GM13977 (cell line): ENCODE measurements around the gene STK24.
"Not testable (repeated sequence)": the region's sequence is repeated elsewhere in the genome, so short reads cannot be mapped to it uniquely, and the experiment has no call there.

Experiments
- DNase-seq: peaks from one replicate; pipeline ENCODE4 v3.0.0; 2012; ENCODE audit warnings: low spot score
- in situ Hi-C: fragments of 300-500 bp; cut with MboI; formaldehyde crosslinking; loops from one replicate; pipeline ENCODE4 v1.12.0; 2022; ENCODE audit warnings: low sequenced_read_pairs, low pct_unique_long_range_greater_than_20kb, mixed read lengths, inconsistent platforms; ENCODE audit not compliant: unreplicated experiment
- TF ChIP-seq, protein P1 (sequence below): IDR thresholded peaks from 2 replicates; pipeline ENCODE4 v1.5.1; 2012; ENCODE audit warnings: mild to moderate bottlenecking, control low read depth; ENCODE audit not compliant: insufficient read depth; ENCODE audit errors: extremely low read depth, missing control alignments

Gene STK24

DNA sequence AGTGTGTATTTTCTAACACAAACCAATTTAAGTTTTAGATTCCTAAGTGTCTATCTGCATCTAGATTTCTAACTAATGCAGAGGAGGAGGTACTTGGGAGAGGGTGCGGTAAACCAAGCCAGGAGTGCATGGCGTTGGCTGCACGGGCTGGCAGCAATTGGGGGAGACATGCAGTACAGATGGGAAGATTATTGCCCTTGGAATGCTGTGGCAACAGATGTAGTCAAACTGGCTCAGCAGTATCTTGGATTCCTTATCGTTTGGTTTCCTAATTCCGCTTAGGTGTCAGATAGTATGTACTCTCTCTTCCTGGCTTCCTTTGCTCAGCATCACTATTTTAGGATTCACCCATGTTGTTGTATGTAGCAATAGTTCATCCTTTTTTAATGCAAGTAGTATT is 29.4 kb upstream of the STK24 start:
- TF ChIP-seq, protein P1, sequence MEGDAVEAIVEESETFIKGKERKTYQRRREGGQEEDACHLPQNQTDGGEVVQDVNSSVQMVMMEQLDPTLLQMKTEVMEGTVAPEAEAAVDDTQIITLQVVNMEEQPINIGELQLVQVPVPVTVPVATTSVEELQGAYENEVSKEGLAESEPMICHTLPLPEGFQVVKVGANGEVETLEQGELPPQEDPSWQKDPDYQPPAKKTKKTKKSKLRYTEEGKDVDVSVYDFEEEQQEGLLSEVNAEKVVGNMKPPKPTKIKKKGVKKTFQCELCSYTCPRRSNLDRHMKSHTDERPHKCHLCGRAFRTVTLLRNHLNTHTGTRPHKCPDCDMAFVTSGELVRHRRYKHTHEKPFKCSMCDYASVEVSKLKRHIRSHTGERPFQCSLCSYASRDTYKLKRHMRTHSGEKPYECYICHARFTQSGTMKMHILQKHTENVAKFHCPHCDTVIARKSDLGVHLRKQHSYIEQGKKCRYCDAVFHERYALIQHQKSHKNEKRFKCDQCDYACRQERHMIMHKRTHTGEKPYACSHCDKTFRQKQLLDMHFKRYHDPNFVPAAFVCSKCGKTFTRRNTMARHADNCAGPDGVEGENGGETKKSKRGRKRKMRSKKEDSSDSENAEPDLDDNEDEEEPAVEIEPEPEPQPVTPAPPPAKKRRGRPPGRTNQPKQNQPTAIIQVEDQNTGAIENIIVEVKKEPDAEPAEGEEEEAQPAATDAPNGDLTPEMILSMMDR: no peak
- in situ Hi-C loops: no loop called here
- DNase-seq: no peak

DNA sequence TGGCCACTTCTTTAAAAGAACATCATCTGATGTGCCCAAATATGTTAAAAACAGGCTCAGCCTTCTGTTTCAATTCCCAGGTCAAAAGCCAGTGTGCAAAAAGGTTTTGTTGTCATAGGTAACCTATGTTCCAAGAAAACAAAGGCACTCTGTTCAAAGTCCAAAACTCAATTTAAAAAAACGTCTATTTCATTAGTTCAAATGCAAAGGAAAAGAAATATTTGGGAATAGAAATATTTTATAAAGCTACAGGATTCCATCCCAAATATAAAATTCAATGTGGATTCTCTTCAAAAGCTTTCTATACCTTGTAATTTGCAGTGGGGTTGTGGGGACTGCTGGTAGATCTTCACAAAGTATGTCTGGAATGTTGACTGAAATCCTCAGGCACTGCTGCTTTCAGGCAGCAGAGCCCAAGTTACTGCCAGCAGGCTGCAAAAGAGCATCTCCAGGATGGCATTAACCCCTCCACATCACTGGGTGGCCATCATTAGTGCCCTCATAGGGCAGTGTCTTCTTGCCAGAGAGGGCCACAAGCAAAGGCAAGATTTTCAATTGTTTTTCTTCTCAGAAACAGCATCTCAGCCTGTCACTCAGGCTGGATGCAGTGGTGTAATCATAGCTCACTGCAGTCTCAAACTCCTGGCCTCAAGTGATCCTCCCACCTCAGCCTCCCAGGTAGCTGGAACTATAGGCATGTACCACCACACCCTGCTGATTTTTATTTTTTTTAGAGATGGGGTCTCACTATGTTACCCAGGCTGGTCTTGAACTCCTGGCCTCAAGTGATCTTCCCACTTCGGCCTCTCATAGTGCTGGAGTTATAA is 22.8 kb upstream of the STK24 start:
- TF ChIP-seq, protein P1: no peak
- no peak for DNase-seq
- in situ Hi-C loops: no loop called here

DNA sequence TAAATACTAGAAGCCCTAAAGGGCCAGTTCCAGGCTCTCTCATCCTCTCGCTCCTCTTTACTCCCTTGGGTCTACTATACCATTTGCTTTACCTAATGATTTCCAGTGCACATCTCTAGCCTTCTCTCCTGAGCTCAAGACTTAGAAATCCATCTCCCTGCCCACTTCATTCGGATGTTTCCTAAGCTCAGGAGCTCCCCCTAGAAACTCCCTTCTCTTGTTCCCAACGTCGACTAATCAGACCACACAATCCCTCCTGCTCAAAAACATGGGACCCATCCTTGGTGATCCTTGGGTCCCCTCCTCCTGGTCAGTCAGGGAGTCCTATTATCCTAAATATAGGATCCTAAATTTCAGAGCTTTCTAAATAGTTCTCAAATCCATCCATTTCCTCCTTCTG is 21.1 kb upstream of the STK24 start:
- no peak for DNase-seq
- in situ Hi-C loops: no loop called here
- TF ChIP-seq, protein P1: no peak

DNA sequence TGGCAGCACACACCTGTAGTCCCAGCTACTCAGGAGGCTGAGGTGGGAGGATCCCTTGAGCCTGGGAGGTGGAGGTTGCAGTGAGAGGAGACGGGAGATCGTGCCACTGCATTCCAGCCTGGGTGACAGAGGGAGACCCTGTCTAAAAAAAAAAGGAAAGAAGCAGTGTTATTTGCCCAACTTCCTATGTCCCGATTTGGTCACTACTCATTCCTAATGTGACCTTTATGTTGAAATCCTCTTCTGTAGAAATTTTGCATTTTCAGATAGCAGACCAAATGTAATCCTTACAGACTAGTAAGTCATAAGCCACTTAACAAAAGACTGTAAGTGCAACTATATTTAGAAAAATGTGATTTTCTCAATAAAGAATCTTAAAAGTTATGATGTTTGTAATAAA is 18.2 kb upstream of the STK24 start:
- DNase-seq: no peak
- TF ChIP-seq, protein P1: no peak
- in situ Hi-C loops: no loop called here

DNA sequence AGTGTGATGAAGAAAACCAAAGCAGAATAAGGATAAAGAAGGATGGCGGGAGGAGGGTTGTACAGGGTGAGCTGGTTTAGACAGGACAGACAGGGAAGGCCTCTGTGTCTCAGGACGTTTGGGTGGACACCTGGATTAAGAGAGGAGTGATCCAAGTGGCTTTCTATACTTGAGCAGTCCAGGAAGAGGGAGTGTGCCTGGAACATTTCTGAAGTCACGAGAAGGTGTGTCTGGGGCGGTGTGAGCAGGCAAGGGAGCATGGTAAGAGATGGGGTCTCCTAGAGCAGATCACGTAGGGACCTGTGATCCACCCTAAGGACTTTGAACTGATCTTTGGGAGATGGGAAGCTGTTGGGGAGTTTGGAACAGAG is 15.4 kb upstream of the STK24 start:
- TF ChIP-seq, protein P1: no peak

DNA sequence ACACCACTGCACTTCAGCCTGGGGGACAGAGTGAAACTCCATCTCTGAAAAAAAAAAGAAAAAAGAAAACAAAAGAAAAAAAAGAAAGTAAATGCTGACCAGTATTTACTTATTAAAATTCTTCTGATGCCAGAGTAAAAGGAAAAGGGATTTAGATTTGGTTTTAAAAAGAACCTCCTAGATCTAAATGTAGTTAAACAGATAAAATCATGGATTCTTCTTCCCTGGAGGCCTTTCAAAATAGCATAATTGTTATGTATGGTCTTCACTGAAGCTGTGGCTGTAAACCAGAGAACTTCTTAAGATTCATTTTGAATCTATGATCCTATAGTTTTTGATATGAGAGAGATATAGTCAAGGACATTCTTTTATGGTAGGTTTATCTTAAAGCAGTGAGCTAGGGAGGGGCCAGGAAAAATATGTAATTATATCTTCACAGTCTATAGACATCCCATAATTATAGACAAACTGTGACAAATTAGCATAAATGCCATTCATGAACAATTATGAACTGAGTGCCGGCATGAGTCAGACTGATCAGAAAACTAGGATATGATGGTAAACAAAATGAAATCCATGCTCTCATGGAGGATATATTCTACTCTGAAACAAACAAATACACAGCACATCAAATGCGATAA is 14.9 kb upstream of the STK24 start:
- TF ChIP-seq, protein P1: no peak
- no peak for DNase-seq
- in situ Hi-C loops: no loop called here

More for the DNA sequence above, 15.4 kb upstream of the STK24 start:
- no peak for DNase-seq
- in situ Hi-C loops: no loop called here

DNA sequence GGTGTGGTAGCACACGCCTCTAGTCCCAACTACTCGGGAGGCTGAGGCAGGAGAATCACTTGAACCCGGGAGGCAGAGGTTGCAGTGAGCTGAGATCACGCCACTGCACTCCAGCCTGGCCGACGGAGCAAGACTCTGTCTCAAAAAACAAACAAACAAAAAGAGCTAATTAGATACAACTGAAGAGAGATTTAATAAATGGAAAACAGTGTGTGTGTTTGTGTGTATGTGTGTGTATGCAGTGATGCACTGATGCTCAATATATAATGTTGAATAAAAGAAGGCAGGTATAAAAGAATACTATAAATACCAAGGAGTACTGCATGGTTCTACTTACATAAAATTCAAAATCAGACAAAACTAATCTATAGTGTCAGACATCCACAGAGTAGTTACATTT is 13.6 kb upstream of the STK24 start:
- DNase-seq, in situ Hi-C loops: not testable (repeated sequence)

DNA sequence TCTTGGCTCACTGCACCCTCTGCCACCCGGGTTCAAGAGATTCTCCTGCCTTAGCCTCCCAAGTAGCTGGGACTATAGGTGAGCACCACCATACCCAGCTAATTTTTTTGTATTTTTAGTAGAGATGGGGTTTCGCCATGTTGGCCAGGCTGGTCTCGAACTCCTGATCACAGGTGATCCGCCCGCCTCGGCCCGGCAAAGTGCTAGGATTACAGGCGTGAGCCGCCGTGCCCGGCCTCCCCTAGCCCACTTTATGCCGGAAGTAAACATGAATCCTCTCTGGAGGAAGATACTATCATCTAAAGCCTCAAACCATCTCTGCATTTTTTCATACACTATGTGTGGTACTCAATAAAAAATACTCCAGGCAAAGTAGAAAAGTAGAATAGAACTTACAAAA is 12.6 kb upstream of the STK24 start:
- in situ Hi-C loops, DNase-seq: not testable (repeated sequence)
